Suprapubic skin (tissue), 4 donors: ENCODE results near the gene ATF7. TPM values are rescaled to one million over a fixed set of nuclear protein-coding genes. Genes with fewer than 3 reads are reported as not detected.
A peak's percentile ranks its signal among the peaks of the same experiment; 100 is the strongest.

Experiments
- DNase-seq, 2 donors: peaks; one replicate each; pipeline ENCODE4 v3.0.0-alpha.2; 2019; ENCODE audit warnings: low spot score in 2 of 2
- H3K27ac ChIP-seq: fragments of 200-600 bp; sonication (generic); one replicate; pipeline ENCODE4 v1.5.1; 2019
- H3K27me3 ChIP-seq: fragments of 200-600 bp; sonication (generic); one replicate; pipeline ENCODE4 v1.5.1; 2019
- H3K36me3 ChIP-seq: fragments of 200-600 bp; sonication (generic); one replicate; pipeline ENCODE4 v1.5.1; 2019
- H3K4me1 ChIP-seq: fragments of 200-600 bp; sonication (generic); one replicate; pipeline ENCODE4 v1.5.1; 2019
- H3K4me3 ChIP-seq: fragments of 200-600 bp; sonication (generic); one replicate; pipeline ENCODE4 v1.5.1; 2019; ENCODE audit warnings: mild to moderate bottlenecking
- H3K9me3 ChIP-seq: fragments of 200-600 bp; sonication (generic); one replicate; pipeline ENCODE4 v1.5.1; 2019
- CTCF ChIP-seq, 2 donors: fragments of 200-600 bp in 1 of 2; fragments of 450-650 bp in 1 of 2; sonication (generic) in 1 of 2; IDR thresholded peaks; one replicate each; pipeline ENCODE4 v1.5.1; 2016 to 2019; ENCODE audit warnings: antibody characterized with exemption in 2 of 2, mild to moderate bottlenecking in 1 of 2, moderate library complexity in 1 of 2
- EP300 ChIP-seq: sonication (generic); formaldehyde crosslinking; IDR thresholded peaks from one replicate; pipeline ENCODE4 v1.6.1; 2017; ENCODE audit warnings: antibody characterized with exemption
- POLR2A ChIP-seq, 2 donors: fragments of 450-650 bp; IDR thresholded peaks; one replicate each; pipeline ENCODE4 v1.6.1; 2017; ENCODE audit warnings: antibody characterized with exemption in 2 of 2, mild to moderate bottlenecking in 2 of 2, moderate library complexity in 2 of 2
- POLR2AphosphoS5 ChIP-seq, 3 donors: sonication (generic); formaldehyde crosslinking; IDR thresholded peaks; one replicate each; pipeline ENCODE4 v1.6.1; 2017; ENCODE audit warnings: antibody characterized with exemption in 3 of 3
- WGBS: methylation state at CpG from one replicate; pipeline ENCODE4 v1.1.5; 2018; 5-methylcytosine and 5-hydroxymethylcytosine counted together
- total RNA-seq, 4 donors: library from RNA; depleted of rRNA; stranded (reverse); fragments of >200 nt; gene quantifications; one replicate each; pipeline ENCODE4 v1.1.0, GENCODE V29; 2016

Gene ATF7
- total RNA-seq, 4 donors from 2014 or later = 26.7 to 60.7 (median 40.5) TPM

- no peak overlapping the region for H3K27ac ChIP-seq
- H3K4me1 ChIP-seq = peaks cover 14% of the 10 kb centered on the region
- no peak overlapping the region for H3K4me3 ChIP-seq
- H3K9me3 ChIP-seq = no peaks in the 10 kb centered on the region
- H3K36me3 ChIP-seq = peaks cover 48% of the 10 kb centered on the region
- WGBS = 70% methylated on average over 7 of the region's 7 CpGs
- TF ChIP-seq EP300 (no peak), CTCF (IDR thresholded peaks at IDR 0.05) (no peak), POLR2A (IDR thresholded peaks at IDR 0.05) (no peak), POLR2AphosphoS5 (IDR thresholded peaks at IDR 0.05) (no peak)
- H3K27me3 ChIP-seq = no peaks in the 10 kb centered on the region
- no peak for DNase-seq
Observed at GRCh38 chr12:53664936-53665335, 38.8 kb upstream of the ATF7 start.

- H3K9me3 ChIP-seq = no peaks in the 10 kb centered on the region
- peaks cover 41% of the 10 kb centered on the region for H3K36me3 ChIP-seq
- H3K4me1 ChIP-seq = peaks cover 22% of the 10 kb centered on the region
- H3K4me3 ChIP-seq = no peak overlapping the region
- TF ChIP-seq POLR2A (IDR thresholded peaks at IDR 0.05) (no peak), POLR2AphosphoS5 (IDR thresholded peaks at IDR 0.05) (no peak), EP300 (no peak), CTCF (IDR thresholded peaks at IDR 0.05) (no peak)
- no peak for DNase-seq
- 81% methylated on average over 5 of the region's 5 CpGs for WGBS
- no peak overlapping the region for H3K27ac ChIP-seq
- H3K27me3 ChIP-seq = no peaks in the 10 kb centered on the region
Observed at GRCh38 chr12:53664191-53664590, 38.0 kb upstream of the ATF7 start.

GRCh38 chr12:53660041-53660440 is 33.9 kb upstream of the ATF7 start:
- Histone ChIP-seq H3K4me3 (no peak overlapping the region), H3K4me1 (peaks cover 32% of the 10 kb centered on the region), H3K27ac (peak overlapping the region; percentile 72), H3K9me3 (no peaks in the 10 kb centered on the region), H3K27me3 (no peaks in the 10 kb centered on the region), H3K36me3 (peaks cover 9% of the 10 kb centered on the region)
- no peak for DNase-seq
- TF ChIP-seq POLR2AphosphoS5 (IDR thresholded peaks at IDR 0.05) (no peak), CTCF (IDR thresholded peaks at IDR 0.05) (no peak), POLR2A (IDR thresholded peaks at IDR 0.05) (no peak), EP300 (no peak)
- 62% methylated on average over 5 of the region's 5 CpGs for WGBS

GRCh38 chr12:53659571-53659981 is 33.4 kb upstream of the ATF7 start:
- H3K9me3 ChIP-seq = no peaks in the 10 kb centered on the region
- WGBS = 22% methylated on average over 2 of the region's 2 CpGs
- H3K27ac ChIP-seq = peak overlapping the region; percentile 72
- H3K4me3 ChIP-seq = no peak overlapping the region
- peaks cover 32% of the 10 kb centered on the region for H3K4me1 ChIP-seq
- peaks cover 4% of the 10 kb centered on the region for H3K36me3 ChIP-seq
- DNase-seq = no peak
- no peaks in the 10 kb centered on the region for H3K27me3 ChIP-seq
- no peak for TF ChIP-seq CTCF (IDR thresholded peaks at IDR 0.05)

- DNase-seq = no peak
- Histone ChIP-seq H3K4me3 (no peak overlapping the region), H3K36me3 (no peaks in the 10 kb centered on the region), H3K4me1 (peaks cover 32% of the 10 kb centered on the region), H3K9me3 (no peaks in the 10 kb centered on the region), H3K27me3 (no peaks in the 10 kb centered on the region), H3K27ac (peak overlapping the region; percentile 72)
- WGBS = 30% methylated on average over 3 of the region's 3 CpGs
- TF ChIP-seq POLR2A (IDR thresholded peaks at IDR 0.05) (no peak), POLR2AphosphoS5 (IDR thresholded peaks at IDR 0.05) (peak in 1 of 3 donors; percentile 23), CTCF (IDR thresholded peaks at IDR 0.05) (no peak), EP300 (no peak)
Observed at GRCh38 chr12:53659011-53659551, 32.9 kb upstream of the ATF7 start.
